HG02870 (cell line): ENCODE data around the gene PAFAH1B2.
"Not testable (repeated sequence)": the region's sequence is repeated elsewhere in the genome, so short reads cannot be mapped to it uniquely, and the experiment has no call there.

Experiments
- ATAC-seq: cut with Tn5 transposase; IDR thresholded peaks from one replicate; pipeline ENCODE4 v1.9.1; 2021; ENCODE audit warnings: mild to moderate bottlenecking, moderate library complexity; ENCODE audit not compliant: unreplicated experiment

PAFAH1B2 gene

DNA sequence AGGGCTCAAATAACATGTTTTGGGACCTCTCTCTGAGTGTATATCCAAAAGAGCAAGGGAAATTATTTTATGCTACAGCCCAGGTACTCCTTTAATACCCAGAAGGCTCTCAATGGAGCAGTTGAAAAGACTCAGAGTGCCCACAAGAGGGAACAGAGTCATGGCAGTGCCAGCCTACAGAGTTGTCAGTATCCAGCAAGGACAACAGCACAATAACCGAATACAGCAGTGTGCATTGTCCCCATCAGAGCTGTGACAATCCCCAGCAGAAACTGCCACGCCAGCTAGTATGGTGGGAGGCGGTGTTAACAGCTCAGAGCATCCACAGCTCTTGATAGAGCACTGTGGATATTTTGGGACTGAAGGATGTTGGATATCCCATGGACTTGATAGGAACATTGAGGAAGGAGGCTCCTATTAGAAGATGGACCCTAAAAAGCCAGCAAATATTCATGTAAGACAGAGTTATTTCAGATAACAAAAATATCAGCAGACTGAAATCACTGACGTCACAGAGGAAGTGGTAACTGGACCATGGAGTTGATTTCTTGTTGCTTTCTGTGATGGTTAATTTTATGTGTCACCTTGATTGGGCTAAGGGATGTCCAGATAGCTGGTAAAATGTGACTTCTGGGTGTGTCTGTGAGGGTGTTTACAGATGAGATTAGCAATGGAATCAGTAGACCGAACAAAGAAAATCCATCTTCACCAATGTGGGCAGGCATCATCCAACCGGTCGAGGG lies 17.7 kb upstream of the PAFAH1B2 start:
- ATAC-seq = no peak

DNA sequence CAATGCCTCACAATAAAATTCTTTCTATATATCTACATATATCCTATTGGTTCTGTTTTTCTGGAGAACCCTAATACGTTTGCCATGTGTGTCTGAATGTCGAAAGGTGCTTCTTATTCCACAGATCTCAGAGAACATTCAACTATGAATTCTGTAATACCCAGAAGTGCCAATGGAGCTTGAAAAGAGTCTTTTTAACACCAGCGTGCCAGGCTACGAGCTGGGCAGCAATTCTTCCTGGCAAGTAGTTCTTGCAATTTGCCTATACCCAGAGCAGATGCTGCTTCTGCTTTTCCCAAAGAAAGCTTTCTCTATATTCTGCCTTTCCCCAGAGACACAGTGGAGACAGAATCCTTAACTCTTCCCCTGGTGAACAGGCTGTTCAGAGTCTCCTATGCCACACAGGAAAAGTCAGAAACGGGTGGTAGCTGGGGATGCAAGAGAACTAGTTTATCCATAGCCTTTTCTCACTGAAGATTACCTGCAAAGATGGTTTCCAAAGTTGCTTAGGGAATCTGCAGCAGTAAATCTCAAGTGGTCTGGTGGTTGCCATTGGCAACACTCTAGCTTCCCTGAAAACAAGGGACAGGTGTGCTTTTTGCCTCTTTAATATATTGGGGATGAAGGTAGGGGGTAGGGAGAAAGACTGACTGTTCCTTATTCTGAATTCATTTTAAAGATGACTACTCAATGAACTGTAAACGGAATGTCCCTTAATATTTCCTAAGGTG lies 16.8 kb upstream of the PAFAH1B2 start:
- ATAC-seq = no peak

DNA sequence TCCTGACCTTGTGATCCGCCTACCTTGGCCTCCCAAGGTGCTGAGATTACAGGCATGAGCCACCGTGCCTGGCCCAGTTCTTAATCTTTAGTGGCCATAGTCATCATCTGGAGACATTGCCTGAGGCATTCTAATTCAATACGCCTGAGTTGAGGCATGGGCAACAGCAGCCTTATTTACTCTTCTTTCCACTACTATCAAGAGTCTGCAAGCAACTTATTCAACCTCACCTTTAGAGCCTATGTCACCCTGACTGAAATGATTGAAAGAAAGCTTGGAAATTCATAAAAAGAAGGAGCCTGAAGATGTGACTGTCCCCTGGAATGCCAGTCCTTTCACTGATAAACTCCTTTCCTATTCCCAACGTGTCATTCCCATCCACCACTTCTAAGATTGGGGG lies 15.8 kb upstream of the PAFAH1B2 start:
- no peak for ATAC-seq

DNA sequence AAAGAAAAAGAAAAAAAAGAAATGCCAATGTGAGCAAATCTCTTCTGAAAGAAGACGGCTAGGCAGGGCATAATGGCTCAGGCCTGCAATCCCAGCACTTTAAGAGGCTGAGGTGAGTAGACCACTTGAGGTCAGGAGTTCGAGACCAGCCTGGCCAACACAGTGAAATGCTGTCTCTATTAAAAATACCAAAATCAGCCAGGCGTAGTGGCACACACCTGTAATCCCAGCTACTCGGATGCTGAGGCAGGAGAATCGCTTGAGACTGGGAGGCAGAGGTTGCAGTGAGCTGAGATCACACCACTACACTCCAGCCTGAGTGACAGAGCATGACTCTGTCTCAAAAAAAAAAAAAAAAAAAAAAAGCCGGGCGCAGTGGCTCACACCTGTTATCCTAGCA lies 13.7 kb upstream of the PAFAH1B2 start:
- not testable (repeated sequence) for ATAC-seq

DNA sequence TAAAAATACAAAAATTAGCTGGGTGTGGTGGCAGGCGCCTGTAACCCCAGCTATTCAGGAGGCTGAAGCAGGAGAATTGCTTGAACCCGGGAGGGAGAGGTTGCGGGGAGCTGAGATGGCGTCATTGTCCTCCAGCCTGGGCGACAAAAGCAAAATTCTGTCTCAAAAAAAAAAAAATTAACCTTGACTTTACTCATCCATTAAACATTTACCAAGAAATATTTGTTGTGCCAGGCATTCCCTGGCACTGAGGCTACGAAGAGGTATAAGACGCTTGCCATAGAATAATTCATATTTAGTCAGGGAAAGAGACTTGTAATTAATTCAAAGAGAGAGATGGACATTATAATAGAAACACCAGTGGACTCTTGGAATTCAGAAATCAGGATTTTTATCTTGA lies 13.2 kb upstream of the PAFAH1B2 start:
- no peak for ATAC-seq

DNA sequence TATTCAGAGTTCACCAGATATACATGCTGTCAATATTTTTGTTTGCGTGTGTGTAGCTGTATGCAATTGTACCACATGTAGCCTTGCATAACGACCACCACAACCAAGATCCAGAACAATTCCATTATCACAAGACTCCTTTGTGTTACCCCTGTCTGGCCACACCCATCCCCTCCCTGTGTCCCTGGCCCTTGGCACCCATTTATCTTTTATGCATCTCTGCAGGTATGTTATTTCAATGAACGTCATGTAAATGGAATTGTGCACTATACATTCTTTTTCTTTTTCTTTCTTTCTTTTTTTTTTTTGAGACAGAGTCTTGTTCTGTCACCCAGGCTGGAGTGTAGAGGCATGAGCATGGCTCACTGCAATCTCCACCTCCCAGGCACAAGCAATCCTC lies 9.7 kb upstream of the PAFAH1B2 start:
- ATAC-seq = no peak

DNA sequence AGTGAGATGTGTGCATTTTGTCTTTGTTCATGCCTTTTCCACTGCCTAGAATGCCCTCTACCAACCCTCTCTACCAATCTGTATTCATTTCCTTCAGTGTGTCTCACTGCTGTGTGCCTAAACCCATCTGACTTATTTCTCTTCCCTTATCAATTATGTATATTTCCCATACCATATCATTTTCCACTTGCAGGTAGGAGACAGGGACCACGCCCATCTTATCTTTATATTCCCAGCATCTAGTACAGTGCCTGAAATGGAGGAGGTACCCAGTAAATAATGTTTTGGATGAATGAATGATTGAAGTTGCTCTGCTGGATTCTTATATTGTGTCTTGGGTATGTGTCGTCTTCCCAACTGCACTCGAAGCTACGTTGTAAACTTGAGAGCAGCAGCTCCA lies 9.1 kb upstream of the PAFAH1B2 start:
- ATAC-seq = not testable (repeated sequence)

DNA sequence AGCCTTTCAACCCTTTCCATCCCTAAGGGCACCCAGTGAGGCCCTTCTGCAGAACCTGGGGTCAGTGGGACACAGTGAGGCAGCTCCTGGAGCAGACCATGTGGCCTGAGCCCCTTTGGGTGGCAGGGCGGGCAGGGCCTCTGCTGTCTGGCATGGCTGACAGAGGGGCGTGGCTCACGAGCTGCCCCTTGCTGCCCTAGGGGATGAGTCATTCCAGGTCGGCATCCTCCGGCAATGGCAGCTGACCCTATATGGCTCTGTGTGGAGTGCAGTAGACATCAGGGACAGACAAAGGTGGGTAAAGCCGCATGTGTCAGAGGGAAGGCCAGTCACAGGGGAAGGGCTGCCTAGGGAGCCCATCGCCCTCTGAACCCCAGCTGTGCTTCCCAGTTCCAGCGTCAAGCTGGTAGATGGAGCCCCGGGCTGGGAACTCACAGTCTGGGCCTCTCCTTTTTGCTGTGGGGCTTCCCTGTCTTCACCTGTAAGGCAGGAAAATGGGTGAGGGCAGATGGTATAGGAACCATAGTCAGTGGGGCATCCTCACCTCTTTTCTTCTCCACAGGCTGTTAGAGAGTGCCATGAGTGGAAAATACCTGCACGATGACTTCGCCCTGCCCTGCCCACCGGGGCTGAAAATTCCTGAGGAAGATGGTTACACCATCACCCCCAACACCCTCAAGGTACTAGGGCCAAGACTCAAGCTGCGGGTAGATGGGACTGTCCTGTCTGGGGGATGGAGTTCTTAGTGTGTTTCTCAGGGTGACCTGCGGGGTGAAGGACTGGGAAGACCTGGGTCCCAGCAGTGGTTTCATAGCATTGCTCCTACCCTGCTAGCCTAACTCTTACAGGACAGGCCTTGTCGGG lies 6.6 kb upstream of the PAFAH1B2 start:
- not testable (repeated sequence) for ATAC-seq

DNA sequence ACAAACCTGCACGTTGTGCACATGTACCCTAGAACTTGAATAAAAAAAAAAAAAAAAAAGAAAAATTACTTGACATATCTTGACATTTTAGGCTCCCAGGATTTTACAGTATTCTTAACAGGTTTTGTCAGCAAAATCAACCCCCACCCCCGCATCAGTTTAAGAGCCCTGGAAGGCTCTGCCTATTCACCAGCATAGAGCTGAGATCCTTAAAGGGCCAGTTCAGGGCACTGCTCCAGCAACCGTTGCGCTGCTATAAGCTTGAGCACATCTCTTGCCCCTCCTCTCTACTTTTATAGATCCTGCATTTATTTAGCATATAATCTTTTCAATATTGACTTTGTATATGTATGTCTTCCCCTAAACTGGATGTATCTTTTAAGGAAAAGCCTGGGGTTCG lies 697 bp upstream of the PAFAH1B2 start:
- ATAC-seq = peak; percentile 25

DNA sequence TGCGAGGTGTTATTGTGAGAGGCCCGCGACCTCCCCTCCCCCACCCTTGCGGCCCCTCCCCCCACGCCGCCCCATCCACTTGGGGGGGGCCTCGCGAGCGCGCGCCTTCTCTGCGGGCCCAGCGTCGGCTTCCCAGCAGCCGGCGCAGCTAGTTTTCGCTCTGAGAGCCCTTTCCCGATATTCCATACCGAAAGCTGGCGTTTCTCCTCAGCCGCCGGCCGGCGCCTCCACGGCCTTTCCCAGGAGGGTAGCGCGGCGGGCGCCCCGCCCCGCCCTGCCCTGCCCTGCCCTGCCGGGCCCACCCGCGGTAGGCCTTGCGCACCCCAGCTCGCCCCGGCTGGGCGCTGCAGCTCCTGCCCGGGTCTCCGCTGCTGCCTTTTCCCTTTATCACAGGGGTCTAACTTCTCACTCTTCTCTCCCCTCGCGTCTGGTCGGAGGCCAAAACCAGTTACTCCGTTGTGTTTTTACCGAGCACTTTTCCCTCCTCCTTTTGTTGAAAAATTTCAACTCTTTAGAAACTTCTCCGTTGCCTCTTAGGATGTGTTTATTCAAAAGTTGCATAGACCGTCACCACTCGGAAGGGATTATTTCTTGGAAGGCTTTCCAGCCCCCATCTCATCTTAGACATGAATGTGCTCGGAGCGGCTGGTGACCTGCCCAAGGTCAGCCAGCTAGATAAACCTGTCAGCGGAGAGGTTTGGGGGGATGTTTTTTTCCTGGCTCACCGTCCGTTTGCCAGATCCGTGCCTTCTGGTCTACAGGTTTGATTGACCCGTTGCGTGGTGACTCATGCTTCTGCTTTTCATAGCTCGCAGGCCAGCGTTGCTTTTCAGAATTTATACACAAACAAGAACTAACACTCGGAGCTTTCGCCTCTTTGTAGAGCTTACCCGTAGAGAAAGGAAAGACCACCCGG lies 648 bp downstream of the PAFAH1B2 start:
- peak; percentile 38 for ATAC-seq

DNA sequence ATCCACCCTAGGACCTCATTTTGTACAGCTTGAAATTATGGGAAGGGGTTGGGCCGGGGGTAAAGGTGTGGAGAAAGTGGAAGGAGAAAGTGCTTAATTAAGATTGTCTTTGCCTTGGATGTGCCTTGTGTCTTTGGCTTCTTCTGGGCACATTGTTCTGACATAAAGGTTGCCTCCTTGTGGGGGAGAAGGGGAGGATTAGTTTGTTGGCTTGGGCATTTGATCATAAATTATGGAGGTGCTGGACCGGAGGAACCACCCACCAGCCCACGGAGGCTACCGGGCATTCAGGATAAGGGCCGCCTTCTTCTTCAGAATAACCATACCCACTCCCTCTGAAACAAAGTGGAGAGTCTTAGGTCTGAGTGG lies 1.3 kb downstream of the PAFAH1B2 start:
- no peak for ATAC-seq

DNA sequence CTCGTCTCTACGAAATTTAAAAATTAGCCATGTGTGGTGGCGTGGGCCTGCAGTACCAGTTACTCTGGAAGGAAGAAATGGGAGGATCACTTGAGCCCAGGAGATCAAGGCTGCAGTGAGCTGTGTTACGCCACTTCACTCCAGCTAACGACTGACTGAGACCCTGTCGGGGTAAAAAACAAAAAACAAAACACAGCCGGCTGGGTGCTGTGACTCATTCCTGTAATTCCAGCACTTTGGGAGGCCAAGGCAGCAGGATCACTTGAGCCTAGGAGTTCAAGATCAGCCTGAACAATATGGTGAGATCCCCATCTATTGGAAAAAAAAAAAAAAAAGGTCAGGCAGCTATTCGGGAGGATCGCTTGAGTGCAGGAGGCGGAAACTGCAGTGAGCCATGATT lies 2.4 kb downstream of the PAFAH1B2 start:
- ATAC-seq = no peak

DNA sequence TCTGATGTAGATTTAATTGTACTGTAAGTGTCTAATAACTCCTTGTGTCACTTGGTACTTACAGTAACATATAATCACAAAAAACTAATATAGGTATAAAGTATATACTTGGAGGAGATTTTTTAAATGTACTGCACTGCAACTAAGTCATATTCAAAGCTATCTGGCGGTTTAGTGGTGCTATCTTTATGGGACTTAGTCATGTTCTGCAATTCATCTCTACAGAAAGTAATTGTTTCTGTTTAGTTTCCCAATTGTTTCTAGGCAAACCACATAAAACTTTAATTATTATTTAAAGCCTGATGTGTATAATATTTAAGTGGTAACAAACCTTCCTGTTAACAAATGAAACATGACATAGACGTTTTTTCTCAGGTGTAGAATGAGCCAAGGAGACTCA lies 8.0 kb downstream of the PAFAH1B2 start:
- ATAC-seq = no peak

DNA sequence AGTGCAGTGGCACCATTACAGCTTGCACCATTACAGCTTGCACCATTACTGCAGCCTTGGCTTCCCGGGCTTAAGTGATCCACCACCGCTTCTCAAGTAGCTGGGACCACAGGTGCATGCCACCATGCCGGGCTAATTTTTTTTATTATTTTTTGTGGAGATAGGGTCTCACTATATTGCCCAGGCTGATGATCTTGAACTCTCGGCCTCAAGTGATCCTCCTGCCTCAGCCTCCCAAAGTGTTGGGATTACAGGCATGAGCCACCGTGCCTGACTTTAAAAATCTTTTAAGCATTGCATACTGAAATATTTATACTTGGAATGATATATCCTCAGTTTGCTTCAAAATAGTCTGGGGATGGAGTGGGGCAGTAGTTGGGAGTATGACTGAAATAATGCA lies 10.4 kb downstream of the PAFAH1B2 start:
- ATAC-seq = no peak

DNA sequence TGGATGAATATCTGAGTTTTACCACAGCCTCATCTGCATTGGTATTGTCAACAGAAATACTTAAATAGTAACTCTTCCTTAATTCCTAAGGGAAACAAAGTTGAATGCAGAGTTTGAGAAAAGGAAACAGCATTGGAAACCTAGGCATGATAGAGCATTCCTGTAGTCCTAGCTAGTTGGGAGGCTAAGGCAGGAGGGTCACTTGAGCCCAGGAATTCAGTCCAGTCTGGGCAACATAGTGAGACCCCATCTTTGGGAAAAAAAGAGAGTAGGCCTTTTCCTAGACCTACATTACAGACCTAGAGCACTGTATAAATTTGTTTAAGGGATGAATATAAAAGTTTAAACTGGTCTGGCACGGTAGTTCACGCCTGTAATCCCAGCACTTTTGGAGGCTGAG lies 13.4 kb downstream of the PAFAH1B2 start:
- no peak for ATAC-seq

DNA sequence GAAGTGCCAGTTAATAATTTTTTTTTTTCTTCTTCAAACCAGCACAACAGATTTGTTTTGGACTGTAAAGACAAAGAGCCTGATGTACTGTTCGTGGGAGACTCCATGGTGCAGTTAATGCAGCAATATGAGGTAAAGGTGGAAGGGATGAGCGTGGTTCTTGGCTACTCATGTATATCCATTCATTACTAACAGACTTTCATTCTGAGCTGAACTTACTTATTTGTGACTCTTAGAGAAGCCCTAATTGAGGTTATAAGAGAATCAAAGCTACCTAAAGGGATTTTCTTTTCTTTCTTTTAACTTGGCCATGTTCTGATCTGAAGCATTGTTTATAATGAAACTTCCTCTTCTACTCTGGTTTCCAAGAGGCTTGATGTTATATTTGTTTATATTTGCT lies 15.8 kb downstream of the PAFAH1B2 start:
- no peak for ATAC-seq

DNA sequence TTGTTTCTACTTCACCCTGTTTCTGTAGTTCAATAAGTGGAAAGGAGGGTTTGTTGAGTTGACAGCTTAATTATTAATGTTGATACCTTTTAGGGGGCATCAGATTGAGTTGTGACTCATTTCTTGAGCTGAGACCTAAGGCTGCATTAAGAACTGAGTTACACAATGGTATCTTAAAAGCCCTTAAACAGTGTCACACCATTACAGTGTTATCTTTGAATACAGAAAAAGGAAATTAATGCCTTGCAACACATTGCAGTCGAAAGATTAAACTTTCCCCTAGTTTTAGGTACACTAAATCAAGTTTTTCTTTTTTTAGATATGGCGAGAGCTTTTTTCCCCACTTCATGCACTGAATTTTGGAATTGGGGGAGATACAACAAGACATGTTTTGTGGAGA lies 16.7 kb downstream of the PAFAH1B2 start:
- no peak for ATAC-seq

DNA sequence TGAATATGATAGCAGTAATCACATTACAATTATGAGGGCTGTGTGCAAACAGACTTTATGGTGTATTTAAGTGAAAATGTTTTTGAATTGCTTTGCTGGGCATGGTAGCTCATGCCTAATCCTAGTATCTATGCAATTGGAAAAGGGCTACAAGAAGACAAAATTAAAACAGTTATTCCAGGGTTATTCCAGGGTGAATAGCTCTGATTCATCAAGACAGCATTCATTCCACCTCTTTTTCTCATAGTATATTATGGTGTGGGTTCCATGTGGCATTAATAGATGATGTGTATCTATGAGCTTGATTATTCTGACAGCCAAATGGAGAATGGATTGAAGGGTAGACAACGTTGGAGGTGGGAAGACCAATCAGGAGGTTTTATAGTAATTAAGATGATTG lies 22.4 kb downstream of the PAFAH1B2 start:
- no peak for ATAC-seq

DNA sequence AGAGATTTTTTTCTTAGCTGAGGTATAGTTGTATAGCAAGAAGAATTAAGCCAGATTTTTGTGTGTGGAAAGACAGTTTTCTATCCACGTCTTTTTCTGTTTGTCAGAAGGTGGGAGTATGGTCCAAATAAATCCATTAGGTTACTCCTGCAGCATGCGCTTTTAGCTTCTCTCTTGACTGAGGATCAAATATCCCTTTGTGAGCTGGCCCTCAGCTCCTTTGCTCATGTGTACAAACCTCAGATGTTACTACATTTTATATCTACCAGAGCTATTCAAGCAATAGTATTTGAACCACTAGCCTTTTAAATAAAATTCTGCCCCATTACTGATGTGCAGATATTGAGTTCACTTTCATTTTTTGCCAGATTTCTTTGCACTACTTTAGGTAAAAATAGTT lies 25.6 kb downstream of the PAFAH1B2 start:
- ATAC-seq = no peak

DNA sequence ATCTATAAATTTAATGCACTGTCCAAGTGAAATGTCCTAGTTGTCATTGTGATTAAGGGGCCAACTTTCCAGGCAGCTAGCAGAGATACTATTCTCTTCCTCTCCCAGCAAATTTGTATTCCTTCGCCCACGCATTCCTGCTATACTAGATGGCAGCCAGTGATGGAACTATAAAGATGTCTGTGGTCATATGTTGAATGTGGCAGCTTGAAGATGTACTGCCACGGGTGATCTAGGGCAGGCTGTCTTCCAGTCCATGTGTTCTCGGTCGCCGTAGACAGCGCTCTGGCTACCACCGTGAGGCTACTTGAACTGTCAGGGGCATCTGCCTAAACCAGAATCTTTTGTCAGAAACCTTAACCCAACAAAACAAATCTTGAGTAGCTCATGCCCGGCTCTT lies 26.1 kb downstream of the PAFAH1B2 start:
- ATAC-seq = no peak

DNA sequence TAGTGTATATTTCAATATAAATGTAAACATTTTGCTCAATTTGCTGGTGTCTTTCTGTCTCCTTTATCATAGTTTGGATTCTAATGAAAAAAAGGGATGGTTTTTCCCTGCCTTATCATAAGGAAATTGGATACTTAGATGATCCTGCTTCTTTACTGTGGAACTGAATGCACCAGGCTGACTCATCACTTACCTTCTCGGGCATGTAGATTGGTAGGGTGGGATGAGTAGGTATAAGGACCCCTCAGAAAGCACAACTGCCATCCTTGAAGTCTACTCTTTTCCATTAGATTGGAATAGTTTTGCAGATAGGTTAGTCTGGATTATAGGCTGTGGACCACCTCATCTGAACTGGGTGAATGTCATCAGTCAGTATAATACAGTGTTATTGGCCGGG lies 26.9 kb downstream of the PAFAH1B2 start:
- no peak for ATAC-seq
